HK-2 (cell line): ENCODE measurements around the gene PRODH.
"Not testable (repeated sequence)": the region's sequence is repeated elsewhere in the genome, so short reads cannot be mapped to it uniquely, and the experiment has no call there.

Experiments used
- DNase-seq: peaks from one replicate; pipeline ENCODE4 v3.0.0-alpha.2; 2018; ENCODE audit not compliant: unreplicated experiment

Gene PRODH

GRCh38 chr22:18905540-18906409 is 30.3 kb downstream of the PRODH start, which contains the start of gene DGCR6:
Gene DGCR6 (plus strand): TSS chr22:18906320. CDS start chr22:18906375, 55 bp downstream.
- no peak for DNase-seq

GRCh38 chr22:18896037-18896657 is 39.9 kb downstream of the PRODH start:
- not testable (repeated sequence) for DNase-seq

GRCh38 chr22:18893775-18894174 is 42.3 kb downstream of the PRODH start:
- DNase-seq, result not testable (repeated sequence)

- DNase-seq, result not testable (repeated sequence)
Observed at GRCh38 chr22:18890510-18891192, 45.4 kb downstream of the PRODH start.

DNA sequence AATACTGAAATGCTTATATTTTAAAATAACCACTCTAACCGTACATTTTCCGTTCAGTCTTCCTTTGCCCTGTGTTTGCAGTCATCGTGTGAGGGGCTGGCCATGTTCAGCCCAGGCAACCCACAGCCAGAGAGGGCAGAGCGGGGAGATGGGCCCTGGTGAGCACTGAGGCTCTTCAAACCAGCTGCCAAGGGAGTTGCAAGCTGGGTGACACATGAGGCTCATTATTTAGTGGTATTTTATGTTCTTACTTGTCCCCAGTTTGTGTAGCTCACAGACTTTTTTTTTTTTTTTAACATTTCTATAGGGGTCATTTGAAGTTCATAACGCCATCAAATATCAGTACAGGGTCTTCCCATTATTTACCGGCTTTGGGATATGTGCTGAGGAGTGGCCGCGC is 48.0 kb downstream of the PRODH start:
- no peak for DNase-seq

DNA sequence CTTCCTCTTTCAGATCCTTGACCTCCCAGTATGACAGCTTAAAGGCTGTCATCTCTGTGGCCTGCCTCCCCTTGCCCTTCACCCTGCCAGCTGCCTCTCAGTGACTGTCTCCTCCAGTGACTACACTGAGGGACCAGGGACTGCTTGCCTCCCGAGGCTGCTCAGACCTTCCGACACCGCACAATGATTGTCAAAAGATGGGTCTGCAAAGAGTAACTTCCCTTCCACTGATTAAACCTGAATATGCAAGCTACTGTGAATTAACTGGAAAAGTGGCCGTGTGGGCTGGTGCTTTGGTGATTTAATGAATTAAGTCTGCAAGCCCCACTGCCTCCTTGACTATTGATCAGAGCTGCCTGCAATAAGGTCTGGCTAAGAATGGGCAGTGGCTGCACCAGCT is 51.6 kb downstream of the PRODH start:
- not testable (repeated sequence) for DNase-seq

GRCh38 chr22:18881260-18881659 is 54.8 kb downstream of the PRODH start:
- not testable (repeated sequence) for DNase-seq
